NCI-H146 treated with DMSO at 0.1 percent for 48 hours (cell line): ENCODE measurements around the gene CDCA5.

Source experiments
- DNase-seq: peaks from one replicate; lab custom pipeline; 2025; ENCODE audit not compliant: unreplicated experiment; lab: John Stamatoyannopoulos, UW

CDCA5 gene

DNA sequence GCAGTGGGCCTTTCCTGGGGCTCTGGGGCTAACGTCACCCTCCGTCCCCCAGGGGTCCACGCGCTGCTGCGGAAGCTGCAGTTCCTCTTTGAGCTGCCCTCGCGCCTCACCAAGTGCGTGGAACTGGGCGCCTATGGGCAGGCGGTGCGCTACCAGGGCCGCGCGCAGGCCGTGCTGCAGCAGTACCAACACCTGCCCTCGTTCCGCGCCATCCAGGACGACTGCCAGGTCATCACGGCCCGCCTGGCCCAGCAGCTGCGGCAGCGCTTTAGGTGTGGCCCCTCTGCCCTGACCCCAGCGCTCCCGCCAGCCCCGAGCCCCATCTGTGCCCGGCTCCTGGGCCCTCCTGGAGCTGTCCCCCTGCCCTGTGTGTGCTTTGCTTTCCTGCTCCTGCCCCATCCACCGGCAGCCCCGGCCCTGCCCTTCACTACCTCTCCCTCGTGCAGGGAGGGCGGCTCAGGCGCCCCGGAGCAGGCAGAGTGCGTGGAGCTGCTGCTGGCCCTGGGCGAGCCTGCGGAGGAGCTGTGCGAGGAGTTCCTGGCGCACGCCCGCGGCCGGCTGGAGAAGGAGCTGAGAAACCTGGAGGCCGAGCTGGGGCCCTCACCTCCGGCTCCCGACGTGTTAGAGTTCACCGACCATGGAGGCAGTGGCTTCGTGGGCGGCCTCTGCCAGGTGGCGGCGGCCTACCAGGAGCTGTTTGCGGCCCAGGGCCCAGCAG lies 24.1 kb upstream of the CDCA5 start:
- DNase-seq, result no peak

DNA sequence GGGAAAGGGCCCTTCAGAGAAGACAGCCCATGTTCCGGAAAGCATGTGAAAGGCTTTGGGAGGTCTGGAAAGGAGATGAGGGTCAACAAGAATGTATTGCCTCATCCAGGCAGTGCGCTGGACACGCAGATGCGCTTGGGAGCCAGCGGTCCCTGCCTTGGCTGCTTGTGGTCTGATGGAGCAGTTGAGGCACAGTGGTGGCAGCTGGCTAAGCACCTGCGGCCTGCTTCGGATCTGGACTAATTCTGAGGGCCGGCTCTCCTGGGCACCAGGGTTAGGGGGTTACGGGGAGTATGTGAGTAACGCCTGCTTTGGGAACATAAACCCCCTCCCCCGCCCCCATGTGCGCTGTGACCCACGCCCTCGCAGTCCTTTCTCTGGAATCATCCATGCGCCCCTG lies 23.2 kb upstream of the CDCA5 start:
- no peak for DNase-seq

DNA sequence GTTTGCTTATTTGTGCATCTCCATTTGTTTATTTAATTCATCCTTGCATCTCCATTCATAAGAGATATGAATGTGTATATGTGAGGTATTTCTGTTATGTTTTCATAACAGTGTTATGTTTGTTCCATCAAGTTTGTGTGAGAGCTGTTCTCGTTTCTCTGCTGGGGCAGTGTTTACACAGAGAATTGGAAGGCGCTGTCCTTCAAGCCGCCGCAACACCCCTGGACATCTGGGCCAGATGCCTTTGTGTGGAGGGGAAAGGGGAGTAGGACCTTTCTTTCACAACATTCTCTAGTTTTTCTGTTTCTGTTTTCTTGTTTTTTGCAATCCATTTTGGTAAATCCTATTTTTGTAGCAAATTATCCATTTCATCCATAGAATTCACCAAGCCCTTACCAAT lies 20.8 kb upstream of the CDCA5 start:
- no peak for DNase-seq

DNA sequence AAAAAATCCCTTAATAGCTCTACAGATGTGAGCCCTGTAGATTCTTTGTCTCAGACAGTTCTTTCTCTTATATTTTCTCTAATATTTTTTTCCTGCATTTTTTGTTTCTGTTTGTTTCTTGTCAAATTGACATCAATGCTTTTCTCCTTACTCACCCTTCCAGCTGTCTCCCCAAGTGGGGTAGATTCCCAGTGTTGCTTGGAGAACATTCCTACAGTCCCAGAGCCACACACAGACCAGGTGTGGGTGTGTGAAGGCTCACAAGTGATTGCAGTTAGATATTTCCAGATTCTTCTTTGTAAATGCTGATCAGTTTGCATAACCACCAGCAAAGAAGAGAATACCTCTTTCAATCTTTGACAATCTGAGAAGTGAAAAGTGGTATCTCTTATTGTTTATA lies 19.6 kb upstream of the CDCA5 start:
- no peak for DNase-seq

DNA sequence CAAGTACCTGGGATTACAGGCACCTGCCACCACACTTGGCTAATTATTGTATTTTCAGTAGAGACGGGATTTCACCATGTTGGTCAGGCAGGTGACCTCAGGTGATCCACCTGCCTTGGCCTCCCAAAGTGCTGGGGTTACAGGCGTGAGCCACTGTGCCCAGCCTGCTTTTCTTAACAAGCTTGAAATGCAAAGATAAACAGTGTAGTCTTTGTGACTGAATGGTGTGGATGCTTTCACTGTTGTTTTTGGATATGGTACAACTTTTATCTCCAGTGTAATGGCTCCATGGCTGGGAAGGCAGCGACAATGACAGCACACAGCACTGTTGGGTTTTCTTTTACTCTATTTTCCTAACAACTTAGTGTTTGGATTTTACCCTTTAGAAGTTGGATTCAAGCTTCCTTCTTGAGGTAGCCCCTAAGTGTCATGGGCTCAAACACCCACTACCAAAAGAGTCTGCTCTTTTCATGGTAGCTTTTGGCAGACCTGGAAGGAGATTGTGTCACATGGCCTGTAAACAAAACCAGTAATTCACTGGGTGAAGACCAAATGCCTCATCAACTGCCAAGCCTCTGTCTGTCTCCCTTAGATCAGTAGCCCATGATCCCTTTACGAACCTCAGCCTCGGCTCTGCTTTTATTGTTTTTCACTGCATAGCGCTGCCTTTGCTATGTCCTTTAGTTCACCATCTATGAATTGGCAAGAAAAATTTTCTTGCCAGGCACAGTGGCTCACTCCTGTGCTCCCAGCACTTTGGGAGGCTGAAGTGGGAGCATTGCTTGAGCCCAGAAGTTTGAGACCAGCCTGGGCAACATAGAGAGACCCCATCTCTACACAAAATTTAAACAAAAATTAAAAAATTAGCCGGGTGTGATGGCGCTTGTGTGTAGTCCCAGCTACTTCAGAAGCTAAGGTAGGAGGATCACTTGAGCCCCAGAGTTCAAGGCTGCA lies 18.6 kb upstream of the CDCA5 start:
- DNase-seq, result no peak

DNA sequence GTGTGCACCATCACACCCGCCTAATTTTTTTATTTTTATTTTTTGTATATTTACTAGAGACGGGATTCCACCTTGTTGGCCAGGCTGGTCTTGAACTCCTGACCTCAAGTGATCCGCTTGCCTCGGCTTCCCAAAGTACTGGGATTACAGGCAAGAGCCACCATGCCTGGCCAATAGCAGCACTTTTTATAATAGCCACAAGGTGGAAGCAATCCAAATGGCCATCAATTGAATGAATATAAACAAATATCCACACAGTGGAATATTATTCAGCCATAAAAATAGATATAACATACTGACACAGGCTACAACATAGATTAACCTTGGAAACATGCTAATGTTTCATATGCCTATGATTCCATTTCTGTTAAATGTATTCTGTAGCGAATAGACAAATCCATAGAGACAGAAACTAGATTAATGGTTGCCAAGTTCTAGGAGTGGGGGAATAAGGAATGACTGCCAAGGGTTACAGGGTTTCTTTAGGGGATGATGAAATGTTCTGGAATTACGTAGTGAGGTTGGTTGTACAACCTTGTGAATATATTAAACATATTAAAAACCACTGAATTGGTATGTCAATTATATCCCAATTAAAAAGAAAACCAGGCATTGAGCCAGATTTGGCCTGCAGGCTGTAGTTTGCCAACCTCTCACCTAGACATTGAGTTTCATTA lies 17.0 kb upstream of the CDCA5 start:
- no peak for DNase-seq

DNA sequence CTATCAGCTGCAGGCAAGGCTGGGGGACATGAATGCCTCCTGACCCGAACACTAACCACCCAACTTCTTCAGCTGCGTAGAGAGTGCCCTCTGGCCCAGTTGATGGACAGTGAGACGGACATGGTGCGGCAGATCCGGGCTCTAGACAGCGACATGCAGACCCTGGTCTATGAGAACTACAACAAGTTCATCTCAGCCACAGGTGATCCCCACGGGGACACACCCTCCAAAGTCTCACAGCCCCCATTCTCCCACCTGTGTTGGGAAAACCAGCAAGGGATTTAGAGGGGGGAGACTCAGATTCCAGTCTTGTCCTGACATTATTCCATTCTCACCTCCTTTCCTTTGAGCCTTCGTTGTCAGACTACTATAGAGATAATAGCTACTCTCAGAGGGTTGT lies 13.1 kb upstream of the CDCA5 start:
- no peak for DNase-seq

DNA sequence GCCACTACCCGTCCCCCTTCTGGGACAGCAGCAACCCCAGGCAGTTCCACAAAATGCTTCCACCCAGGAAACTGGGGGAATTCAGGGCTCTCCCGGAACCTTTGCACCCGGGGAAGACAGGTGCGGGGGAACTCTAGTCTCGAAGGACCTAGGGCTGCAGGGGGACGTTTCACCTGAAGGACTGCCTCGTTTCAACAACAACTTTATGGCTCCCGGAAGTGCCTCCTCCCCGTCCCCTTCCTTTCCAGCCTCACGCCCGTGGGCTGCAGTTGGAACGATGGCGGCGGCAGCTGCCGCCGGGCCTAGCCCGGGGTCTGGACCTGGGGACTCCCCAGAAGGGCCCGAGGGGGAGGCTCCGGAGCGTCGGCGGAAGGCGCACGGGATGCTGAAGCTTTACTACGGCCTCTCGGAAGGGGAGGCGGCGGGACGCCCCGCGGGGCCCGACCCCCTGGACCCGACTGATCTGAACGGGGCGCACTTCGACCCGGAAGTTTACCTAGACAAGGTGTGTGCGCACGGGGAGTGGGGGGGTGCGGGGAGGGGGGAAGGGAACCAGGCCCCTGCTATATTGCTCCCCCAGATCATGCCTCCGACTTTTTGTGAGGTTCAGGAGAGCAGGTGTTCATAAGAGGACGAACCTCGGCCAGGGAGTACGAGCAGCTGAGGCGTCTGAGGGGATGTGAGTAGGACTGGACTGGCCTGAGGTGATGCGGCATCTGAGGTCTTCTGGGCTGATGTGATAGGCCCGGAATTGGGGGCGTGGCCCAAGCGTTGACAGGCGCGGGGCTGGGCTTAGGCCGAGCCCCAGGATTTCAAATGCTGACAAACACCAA lies 12.3 kb upstream of the CDCA5 start, which contains the start of gene VPS51:
TSS of gene VPS51 (plus strand) at position 241 of the 833 bp plus-strand sequence. CDS start at position 278, 37 bp downstream.
- DNase-seq, result peak; percentile 83

DNA sequence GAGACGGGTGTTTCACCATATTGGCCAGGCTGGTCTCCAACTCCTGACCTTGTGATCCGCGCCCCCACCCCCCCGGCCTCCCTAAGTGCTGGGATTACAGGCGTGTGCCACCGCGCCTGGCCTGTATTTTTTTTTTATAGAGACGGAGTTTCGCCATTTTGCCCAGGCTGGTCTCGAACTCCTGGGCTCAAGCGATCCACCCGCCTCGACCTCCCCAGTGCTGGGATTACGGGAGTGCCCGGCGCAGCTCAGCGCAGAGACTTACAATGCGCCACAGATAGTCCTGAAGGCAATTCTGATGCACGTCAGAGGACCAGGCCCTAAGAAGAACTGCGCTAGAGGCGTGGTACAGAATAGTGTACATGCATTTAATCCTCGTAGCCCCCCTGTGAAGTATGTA lies 11.6 kb upstream of the CDCA5 start:
- DNase-seq, result no peak

DNA sequence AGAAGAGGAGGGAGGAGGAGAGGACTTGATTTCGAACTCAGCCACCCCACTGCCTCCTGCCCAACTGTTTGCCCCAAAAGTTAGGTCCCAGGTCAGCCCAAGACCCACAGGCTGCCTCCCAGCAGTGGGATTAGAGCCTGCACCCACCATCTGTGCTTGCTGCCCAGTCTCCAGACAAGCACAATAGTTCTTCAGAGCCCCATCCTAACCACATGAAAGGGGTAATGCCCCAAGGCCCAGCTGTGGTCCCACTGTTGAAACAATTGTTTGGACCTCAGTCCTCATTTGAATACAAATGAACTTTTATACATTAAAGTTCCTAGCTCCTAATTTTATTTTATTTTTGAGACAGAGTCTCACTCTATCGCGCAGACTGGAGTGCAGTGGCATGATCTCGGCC lies 6.8 kb upstream of the CDCA5 start:
- no peak for DNase-seq

DNA sequence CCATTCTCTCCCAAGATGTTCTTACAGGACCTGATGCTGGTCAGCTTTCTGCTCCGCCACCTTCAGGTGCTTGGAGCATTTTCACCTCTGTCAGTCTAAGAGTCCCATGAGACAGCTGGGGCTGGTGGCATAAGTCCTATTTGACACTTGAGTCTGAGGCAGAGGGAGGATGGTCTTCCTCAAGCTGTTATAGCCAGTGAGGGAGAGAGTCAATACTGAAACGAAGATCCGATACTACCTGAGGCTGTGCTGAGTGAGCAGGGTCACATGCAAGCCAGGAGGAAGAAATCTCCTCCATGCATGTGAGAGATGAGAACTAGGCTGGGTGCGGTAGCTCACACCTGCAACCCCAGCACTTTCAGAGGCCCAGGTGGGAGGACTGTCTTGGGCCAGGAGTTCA lies 5.8 kb upstream of the CDCA5 start:
- DNase-seq, result no peak

DNA sequence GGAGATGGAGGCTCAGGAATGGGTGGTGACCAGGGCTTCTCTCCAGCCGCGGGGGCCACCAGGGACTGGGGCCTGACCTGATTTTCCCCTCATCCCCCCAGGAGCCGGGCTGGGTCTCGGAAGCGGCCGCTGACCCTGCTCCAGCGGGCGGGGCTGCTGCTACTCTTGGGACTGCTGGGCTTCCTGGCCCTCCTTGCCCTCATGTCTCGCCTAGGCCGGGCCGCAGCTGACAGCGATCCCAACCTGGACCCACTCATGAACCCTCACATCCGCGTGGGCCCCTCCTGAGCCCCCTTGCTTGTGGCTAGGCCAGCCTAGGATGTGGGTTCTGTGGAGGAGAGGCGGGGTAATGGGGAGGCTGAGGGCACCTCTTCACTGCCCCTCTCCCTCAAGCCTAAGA lies 4.0 kb upstream of the CDCA5 start:
- no peak for DNase-seq

DNA sequence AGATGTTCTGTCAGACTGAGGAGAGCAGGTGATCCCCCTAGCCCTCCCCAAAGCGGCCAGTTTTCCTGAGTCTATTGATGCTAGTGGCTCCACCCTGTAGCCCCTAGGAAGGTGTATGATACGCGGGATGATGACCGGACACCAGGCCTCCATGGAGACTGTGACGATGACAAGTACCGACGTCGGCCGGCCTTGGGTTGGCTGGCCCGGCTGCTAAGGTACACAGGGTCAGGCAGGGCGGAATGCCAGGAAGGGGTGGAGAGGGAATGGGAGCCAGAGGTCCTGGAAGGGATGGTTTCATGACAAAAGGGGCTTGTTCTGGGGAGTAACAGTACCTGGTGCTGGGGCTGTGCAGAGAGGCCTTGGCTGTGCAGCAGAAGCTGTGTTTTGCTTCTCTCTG lies 3.4 kb upstream of the CDCA5 start:
- DNase-seq, result no peak

DNA sequence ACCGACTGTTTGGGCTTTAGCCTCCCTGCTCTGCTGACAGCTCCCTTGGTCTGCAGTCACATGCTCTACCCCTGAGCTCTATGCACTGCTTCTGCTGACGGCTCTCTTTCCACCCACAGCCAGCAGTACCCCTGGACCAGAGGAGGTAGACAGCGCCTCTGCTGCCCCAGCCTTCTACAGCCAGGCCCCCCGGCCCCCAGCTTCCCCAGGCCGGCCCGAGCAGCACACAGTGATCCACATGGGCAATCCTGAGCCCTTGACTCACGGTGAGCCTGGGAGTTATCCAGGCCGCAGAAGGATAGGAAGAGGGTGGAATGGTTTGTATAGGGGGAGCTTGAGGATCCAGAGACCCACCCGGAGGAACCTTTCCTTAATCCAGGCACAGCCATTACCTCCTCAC lies 3.0 kb upstream of the CDCA5 start:
- no peak for DNase-seq

DNA sequence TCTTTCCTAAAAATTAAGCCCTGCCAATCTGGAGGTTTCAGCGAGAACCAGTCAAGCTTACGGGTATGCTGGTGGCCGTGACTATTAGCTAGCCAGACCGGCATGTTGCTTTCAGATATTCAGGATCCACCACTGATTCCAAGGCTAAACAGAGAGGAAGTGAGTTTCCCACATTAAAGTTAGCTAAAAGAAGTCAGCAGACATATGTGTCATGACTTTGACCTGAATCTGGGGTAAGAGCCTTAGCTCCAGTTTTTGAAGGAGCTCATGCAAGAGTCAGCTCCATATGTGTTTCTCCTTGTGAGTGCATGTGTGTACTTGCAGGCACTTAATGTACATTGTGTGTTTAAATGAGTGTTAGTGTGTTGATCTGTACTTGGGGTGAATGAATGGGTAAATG lies 1.6 kb upstream of the CDCA5 start:
- no peak for DNase-seq

DNA sequence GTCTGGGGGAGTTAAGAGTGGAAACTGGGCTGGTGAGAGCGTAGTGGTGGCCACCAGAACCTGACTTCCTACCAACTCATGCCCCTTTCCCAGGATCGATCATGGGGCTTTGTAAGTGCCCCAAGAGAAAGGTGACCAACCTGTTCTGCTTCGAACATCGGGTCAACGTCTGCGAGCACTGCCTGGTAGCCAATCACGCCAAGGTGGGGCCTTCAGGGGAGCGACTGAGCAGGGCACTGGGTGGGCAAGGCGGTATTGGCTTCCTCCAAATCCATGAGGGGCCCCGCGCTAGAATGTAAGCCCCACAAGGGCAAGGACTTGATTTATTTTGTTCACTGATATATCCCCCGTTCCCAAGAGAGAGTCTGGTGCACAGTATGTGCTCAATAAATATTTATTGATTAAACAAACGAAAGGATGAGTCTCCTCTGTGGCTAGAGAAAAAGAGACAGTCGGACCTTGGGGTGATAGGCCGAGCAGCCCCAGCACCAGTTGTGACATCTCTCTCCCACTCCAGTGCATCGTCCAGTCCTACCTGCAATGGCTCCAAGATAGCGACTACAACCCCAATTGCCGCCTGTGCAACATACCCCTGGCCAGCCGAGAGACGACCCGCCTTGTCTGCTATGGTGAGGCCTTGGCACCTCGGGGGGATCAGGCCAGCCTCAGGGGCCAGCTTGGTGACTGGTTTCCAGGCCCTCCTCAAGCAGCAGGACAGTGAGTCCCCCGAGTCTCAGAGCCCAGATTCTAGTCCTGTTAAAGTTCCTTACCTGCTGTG lies 947 bp upstream of the CDCA5 start:
- no peak for DNase-seq

DNA sequence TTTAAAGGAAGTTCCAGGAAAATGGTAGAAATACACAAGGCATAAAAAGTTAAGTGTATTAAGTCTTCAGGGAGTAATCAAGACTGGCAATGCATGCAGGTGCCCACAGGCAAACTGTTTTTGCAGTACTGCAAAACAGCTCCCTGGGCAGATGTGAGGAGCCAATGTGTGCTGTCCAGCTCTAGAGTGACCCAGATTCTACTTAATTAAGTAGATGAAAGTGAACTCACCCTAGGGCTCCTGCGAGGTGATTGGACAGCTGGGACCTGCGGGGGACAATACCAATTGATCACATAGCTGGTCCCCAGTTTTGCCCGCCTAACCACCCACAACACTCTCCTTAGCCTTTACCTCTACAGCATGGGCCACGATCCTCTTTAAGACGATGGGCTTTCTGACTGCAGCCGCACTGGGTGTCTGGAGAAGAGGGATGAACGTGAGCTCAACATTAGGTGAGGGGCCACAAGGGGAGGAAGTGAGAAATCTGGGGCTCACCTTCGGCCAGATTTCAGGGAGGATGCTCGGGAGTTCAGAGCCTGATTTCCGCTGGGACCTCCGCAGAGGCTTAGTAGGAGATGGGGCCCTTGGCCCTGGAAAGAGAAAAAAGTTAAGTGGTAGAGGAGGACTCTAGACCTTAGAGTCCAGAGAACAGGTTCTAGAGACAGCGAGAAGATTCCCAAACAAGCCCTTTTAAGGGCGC lies 556 bp downstream of the CDCA5 start:
- no peak for DNase-seq

DNA sequence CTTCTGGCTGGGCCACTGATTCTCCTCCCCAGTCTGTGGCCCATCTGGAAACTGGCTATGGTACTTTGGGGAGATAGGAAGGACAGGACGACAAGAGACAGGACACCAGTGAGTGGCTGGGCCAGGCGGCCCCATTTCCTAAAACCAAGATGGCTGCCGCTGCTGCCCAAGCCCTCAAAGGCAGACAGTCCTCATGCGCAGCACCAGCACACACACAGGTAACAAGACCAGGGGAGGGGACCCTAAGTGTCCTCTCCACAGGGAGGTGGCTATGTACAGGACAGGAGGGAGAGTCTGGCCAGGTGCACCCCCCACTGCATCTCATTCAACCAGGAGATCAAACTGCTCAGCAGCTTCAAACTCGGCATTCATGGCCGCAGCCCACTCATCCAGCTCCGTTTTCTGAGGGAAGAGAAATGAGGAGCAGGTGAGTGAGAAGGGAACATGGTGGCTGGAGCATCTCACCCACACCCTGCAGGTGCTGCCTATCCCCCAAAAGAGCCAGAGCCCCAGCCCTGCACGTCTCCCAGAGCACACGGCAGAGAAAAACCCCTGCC lies 5.0 kb downstream of the CDCA5 start:
- no peak for DNase-seq

DNA sequence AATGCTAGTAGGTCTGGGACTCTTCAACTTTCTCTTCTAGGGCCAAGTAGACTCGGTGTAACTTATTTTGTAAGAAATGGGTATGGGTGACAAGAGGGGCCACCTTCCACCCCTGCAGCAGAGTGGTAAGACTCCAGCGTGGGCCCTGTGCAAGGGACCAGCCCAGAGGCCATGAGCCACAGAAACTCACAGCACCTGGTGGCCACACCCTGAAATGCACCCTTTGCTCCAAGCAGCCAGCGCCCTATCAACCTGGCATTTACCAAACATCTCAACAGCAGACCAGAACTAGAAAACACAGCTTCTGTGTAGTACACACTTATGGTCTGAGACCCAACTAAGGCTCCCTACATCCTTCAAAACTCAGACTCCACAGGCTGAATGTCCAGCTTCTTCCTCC lies 5.7 kb downstream of the CDCA5 start:
- no peak for DNase-seq
